GM18526 (cell line): ENCODE results near the gene NBEA.

ENCODE experiments used
- POLR2A ChIP-seq: IDR thresholded peaks from 3 replicates; pipeline ENCODE4 v1.6.1; 2011; ENCODE audit not compliant: insufficient read length; ENCODE audit errors: extremely low read depth

NBEA gene

GRCh38 chr13:35512271-35512920, 570.3 kb downstream of the NBEA start:
- TF ChIP-seq POLR2A, result no peak

DNA sequence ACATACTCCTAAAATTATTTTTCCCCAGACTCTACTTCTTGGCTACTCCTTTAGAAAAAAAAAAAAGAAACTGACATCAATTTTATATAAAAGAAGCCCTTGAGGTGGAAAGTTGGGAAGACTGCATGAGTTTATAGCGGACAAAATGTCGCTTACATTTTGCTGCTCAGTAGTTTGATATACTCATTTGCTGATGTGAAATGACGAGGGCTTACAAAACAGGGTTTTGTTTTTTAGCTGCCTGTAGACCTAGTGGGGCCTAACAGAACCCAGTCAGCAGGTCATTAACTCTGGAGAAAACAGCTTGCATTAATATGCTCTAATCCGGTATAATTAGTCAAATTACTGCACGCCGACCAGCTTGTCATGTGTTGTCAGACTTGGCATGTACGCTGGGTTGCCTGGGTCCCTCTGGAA, 572.0 kb downstream of the NBEA start:
- no peak for TF ChIP-seq POLR2A

DNA sequence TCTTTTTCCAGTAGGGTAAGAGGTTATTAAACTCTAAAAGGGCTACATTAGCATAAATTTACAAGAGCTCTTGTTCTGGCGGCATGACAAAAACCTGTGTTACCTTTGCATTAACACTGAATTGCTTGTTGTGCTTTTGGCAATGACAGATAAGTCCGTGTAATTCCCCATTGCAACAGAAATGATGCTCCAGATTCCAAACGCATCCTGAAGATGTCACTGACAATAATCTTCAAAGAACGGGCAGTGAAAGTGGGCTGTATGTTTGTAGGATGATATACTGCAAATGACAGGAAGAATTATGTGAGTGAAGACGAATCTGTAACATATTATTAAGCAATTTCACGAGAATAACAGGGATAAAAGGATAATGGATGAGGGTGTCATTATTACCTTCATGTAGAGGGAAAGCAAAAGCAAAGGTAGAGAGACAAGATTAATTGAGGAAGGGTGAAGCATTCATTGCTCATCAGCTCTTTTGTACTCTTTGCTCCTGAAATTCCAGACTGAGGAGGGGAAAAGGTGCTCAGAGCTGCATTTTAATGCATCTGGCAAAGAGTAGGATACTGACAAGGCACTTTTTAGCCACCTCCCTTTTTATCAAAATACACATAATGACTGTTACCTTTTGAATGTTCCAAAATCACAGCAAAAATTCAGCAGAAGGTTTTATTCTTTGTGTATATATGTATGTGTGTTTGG, 572.9 kb downstream of the NBEA start:
- TF ChIP-seq POLR2A, result no peak

- TF ChIP-seq POLR2A, result no peak
Observed at GRCh38 chr13:35518337-35518946, 576.4 kb downstream of the NBEA start.

GRCh38 chr13:35524171-35524570, 582.1 kb downstream of the NBEA start:
- no peak for TF ChIP-seq POLR2A

DNA sequence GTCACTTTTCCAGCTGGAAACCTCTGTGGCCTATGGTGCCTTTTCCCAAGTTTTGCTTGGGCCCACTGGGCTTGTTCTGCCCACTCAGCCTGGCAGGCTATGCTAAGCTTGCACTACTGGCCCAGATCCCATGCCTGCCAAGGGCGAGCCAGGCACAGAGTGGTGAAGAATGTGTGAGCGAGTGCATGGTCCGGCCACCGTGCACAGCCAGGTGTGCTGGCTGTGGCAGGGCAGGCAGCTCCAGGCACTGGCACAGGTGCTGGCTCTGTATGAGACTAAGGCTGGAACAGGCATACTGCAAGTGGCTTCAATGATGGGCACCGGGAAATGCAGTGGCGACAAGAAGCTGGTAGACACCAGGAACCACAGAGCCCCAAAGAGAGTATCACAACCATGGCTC, 584.5 kb downstream of the NBEA start:
- no peak for TF ChIP-seq POLR2A

DNA sequence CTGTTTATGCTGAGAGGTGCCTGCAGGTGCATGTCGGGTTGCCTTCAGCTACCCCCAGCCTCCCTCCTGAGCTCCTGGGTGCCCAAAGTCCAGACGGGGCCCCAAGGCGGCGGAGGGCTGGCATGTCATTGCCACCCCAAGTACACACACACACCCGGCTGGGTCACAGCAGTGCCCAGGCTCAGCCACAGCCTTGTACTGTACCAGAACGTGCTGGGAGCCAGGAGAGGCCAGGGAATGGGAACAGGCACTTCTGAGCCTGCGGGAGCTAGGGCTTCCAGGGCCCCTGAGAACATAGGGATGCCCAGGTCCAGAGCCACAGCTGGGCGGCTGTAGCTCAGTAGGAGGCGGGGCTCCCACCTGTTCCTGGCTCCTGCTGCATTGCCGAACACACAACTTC, 585.4 kb downstream of the NBEA start:
- no peak for TF ChIP-seq POLR2A

- TF ChIP-seq POLR2A, result no peak
Observed at GRCh38 chr13:35530147-35530546, 588.1 kb downstream of the NBEA start.

DNA sequence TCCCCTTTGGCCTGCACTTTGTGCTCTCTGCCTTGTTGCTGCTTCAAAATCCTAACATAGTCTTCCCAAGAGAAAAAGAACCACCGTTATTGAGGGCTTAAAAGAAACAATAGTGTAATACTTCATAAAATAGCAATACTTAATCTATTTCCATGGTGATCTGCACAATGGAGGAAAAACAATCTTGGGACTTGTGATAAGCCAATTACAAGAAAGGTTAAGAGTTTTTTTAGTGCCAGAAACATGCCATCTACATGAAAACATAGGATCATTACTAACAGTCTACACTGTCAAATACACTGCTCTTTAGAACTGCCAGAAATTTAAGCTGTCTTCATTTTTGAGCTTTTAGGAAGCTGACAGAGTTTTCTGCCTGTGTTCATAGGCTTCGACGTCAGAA, 588.5 kb downstream of the NBEA start:
- TF ChIP-seq POLR2A, result no peak

DNA sequence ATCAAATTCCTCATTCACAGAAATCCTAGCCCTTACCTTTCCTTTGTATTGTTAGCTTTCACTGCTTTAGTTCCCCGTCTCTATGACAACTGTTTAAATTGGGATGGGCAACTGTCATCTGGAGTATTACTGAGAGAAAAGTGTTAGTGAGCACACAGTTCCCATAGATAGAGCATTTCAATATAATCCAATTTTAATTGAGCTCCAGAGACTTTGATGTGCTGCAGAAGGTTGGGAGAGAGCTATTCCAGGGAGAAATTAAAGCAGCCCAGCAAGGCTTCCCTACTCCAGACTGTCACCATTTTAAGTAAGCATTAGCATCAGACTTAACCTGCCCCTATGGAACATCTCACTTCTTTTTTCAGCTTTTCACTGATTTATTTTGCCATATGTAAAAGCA, 589.5 kb downstream of the NBEA start:
- no peak for TF ChIP-seq POLR2A

DNA sequence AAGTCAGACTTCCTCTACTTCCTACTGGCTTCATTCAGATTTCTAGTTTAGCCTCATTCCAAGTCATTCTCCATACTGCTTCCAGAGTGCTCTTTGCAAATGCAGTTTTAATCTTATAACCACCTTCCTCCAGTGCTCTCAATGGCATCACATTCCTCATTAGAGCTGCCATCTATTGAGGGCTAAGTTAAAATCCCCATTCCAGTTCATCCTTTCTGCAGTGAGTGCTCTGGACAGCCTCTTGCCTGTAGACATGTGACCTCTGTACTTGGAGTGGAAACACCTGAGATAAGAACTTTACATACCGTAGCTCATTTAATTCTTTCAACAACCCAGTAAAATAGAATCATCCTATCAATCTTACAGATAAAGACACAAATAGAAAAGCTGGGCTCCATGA, 592.3 kb downstream of the NBEA start:
- no peak for TF ChIP-seq POLR2A

- TF ChIP-seq POLR2A, result no peak
Observed at GRCh38 chr13:35548790-35549189, 606.7 kb downstream of the NBEA start.

DNA sequence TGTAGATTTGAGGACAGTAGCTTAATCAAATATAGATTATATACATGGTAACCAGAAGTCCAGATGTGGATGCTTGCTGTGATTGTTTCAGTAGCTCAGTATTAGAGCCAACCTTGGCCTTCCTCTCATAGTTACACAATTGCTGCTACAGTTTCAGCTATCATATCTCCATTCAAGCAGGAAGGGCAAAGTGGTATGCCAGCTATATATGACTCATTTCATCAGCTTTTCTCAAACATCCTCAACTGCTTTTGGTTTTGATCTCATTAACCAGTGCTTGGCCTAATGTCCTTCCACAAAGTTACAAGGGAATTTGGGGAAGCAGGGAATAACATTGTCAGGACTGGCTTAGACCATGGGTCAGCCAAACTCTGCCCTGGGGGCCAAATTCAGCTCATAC, 607.4 kb downstream of the NBEA start:
- no peak for TF ChIP-seq POLR2A

GRCh38 chr13:35552172-35552844, 610.2 kb downstream of the NBEA start:
- no peak for TF ChIP-seq POLR2A

DNA sequence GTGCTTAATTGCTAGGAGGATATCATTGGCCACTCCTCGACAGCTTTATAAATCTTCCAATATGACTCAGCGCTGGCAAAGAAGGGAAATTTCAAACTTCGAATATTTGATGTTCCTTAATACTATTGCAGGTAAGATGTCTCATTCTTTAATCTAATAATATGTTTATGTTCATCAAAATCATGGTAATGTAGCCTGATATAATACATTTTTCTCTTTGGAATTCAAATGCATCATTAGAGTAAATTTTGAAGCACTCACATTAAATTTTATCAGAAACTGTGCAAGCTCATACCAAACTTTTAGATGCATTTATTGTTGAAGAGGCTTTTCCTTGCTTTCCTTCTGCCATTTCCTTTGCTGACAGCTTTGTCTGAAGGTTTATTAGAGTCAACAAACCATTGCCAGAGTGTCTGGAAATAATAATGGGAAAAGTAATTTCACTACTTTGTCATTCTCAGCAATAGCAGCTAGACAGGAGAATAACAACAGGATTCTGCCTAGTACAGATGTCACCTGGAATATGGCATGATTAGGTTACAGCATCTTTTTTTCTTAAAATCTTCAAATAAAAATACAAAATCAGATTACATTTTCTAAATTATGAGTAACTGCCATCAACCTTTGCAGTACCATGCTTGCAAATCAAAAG, 613.0 kb downstream of the NBEA start:
- no peak for TF ChIP-seq POLR2A
